Vagina (tissue), 2 donors: ENCODE data around the gene WDFY3.

Experiments used
- CTCF ChIP-seq, 3 experiments: fragments of 450-650 bp in 2 of 3; fragments of 200-600 bp in 1 of 3; sonication (generic) in 1 of 3; IDR thresholded peaks; one replicate each; pipeline ENCODE4 v1.5.1; 2017 to 2019; ENCODE audit warnings: antibody characterized with exemption in 3 of 3, mild to moderate bottlenecking in 2 of 3, moderate library complexity in 2 of 3
- POLR2AphosphoS5 ChIP-seq, 2 donors: sonication (generic); formaldehyde crosslinking; IDR thresholded peaks; one replicate each; pipeline ENCODE4 v1.9.0; 2017; ENCODE audit warnings: antibody characterized with exemption in 2 of 2, mild to moderate bottlenecking in 2 of 2, low read depth in 1 of 2; ENCODE audit not compliant: insufficient read depth in 1 of 2

DNA sequence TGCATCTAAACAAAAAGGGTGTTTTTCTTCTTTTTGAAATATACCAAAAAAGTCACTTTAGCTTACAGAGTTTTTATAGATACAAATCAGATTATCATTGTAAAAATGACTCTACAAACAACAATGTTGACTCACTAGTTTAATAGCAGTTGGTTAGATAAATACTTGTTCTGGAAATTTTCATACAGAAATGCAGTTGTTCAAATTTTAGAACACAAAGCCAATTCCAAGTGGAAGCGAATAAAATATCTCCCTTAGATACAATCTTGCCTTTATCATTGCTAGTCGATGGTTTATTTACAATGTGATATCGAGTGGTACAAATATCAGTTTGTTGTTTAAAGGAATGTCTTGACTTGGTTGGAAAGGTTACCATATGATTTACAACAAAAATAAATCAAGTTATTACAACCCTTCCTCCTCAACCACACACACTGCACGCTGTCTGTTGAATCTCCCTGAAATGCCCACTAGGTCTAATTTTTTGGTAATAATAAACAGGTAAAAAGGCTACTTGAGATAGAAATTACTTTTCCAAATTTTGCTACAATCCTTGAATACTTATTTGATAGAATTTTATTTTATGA lies 268.8 kb downstream of the WDFY3 start:
- TF ChIP-seq CTCF (IDR thresholded peaks at IDR 0.05) (no peak), POLR2AphosphoS5 (IDR thresholded peaks at IDR 0.05; ENCODE audit: insufficient read depth in 1 of 2, low read depth in 1 of 2) (no peak)
